HepG2 (cell line): ENCODE measurements around the gene ASB7. TPM values are rescaled to one million over a fixed set of nuclear protein-coding genes. Genes with fewer than 3 reads are reported as not detected.

Experiments used
- ATAC-seq: fragments of 200-7000 bp; cut with Tn5 transposase; 3 replicates; pipeline ENCODE4 v1.9.1; 2020; ENCODE audit warnings: mild to moderate bottlenecking, moderate library complexity
- BruUV-seq: library from RNA; stranded (reverse); fragments of 400-500 nt; replicated peaks from 2 replicates; lab custom pipeline; 2021; lab: Mats Ljungman, UMichigan
- CTCF ChIA-PET: fragments of 300-600 bp; formaldehyde crosslinking; extraction: SDS; loops from one replicate; lab custom pipeline; 2021; ENCODE audit warnings: low total read pairs, inconsistent platforms, low intra/inter-chr PET ratio; lab: Yijun Ruan, JAX
- POLR2A ChIA-PET: fragments of 350-600 bp; sonication (Branson Sonifier 250); formaldehyde crosslinking; loops from one replicate; lab custom pipeline; 2020; ENCODE audit warnings: antibody characterized with exemption, inconsistent platforms; lab: Yijun Ruan, JAX
- DNase-seq: peaks from one replicate; pipeline ENCODE4 v3.0.0-alpha.2; 2015; ENCODE audit warnings: low spot score
- FAIRE-seq: peaks from 3 replicates; lab custom pipeline; 2011; peaks lifted over from hg19 to GRCh38; lab: Jason Lieb, UNC
- H2AFZ ChIP-seq: one replicate; pipeline ENCODE4 v1.6.1; 2011; ENCODE audit warnings: low read length, inconsistent platforms
- H3K27ac ChIP-seq: fragments of 300-600 bp; 3 replicates; pipeline ENCODE4 v1.8.0; 2011; ENCODE audit warnings: mixed run types, mild to moderate bottlenecking, mixed read lengths, low read length, inconsistent platforms; ENCODE audit not compliant: insufficient read depth; ENCODE audit errors: extremely low read length
- H3K27me3 ChIP-seq, 2 experiments: fragments of 200-600 bp in 1 of 2; 2 replicates in 1 of 2; 3 replicates in 1 of 2; pipeline versions ENCODE4 v1.6.0 to v1.8.0; 2011; ENCODE audit warnings: low read length in 2 of 2, mild to moderate bottlenecking in 2 of 2, moderate library complexity in 2 of 2, inconsistent platforms in 1 of 2; ENCODE audit not compliant: insufficient read depth in 2 of 2, control insufficient read depth in 1 of 2
- H3K36me3 ChIP-seq, 2 experiments: fragments of 200-600 bp in 1 of 2; replicated peaks in 1 of 2; 2 replicates in 1 of 2; 3 replicates in 1 of 2; pipeline versions ENCODE4 v1.5.1 to v1.8.0; 2011; ENCODE audit warnings: low read length in 2 of 2, inconsistent platforms in 1 of 2; ENCODE audit not compliant: insufficient read depth in 2 of 2, control insufficient read depth in 1 of 2
- H3K4me1 ChIP-seq: 2 replicates; pipeline ENCODE4 v1.5.1; 2012; ENCODE audit warnings: low read length, inconsistent platforms; ENCODE audit not compliant: insufficient read depth
- H3K4me2 ChIP-seq: 2 replicates; pipeline ENCODE4 v1.6.0; 2011; ENCODE audit warnings: low read depth, low read length, inconsistent platforms
- H3K4me3 ChIP-seq, 3 experiments: fragments of 200-600 bp in 1 of 3; sonication (generic), shearing (Covaris generic) in 1 of 3; replicated peaks in 1 of 3; 2 replicates each; pipeline ENCODE4 v1.5.1; 2011 to 2016; ENCODE audit warnings: low read length in 3 of 3, inconsistent platforms in 2 of 3, low read depth in 2 of 3, mild to moderate bottlenecking in 2 of 3, control low read depth in 1 of 3, mixed read lengths in 1 of 3; ENCODE audit not compliant: insufficient read depth in 1 of 3
- H3K79me2 ChIP-seq: one replicate; pipeline ENCODE4 v1.6.1; 2011; ENCODE audit warnings: low read length, inconsistent platforms; ENCODE audit not compliant: insufficient read depth
- H3K9ac ChIP-seq: 2 replicates; pipeline ENCODE4 v1.6.0; 2011; ENCODE audit warnings: mild to moderate bottlenecking, low read depth, low read length, inconsistent platforms; ENCODE audit not compliant: insufficient read depth
- H3K9me3 ChIP-seq: 2 replicates; pipeline ENCODE4 v1.5.1; 2012; ENCODE audit warnings: mild to moderate bottlenecking, low read length
- H4K20me1 ChIP-seq: 2 replicates; pipeline ENCODE4 v1.6.0; 2011; ENCODE audit warnings: inconsistent platforms, mild to moderate bottlenecking, low read length, moderate library complexity; ENCODE audit not compliant: insufficient read depth
- BCLAF1 ChIP-seq: fragments of 450-650 bp; IDR thresholded peaks from 2 replicates; pipeline ENCODE4 v1.6.1; 2017; ENCODE audit warnings: mild to moderate bottlenecking
- GATAD1 ChIP-seq: IDR thresholded peaks from 2 replicates; pipeline ENCODE4 v1.6.1; 2016; ENCODE audit warnings: missing genetic modification reagents, missing compliant biosample characterization
- HOXA9 ChIP-seq: sonication (generic); formaldehyde crosslinking; IDR thresholded peaks from 2 replicates; pipeline ENCODE4 v1.8.1; 2022; ENCODE audit warnings: missing genetic modification reagents, mild to moderate bottlenecking, moderate library complexity, borderline replicate concordance
- KLF12 ChIP-seq: sonication (generic); formaldehyde crosslinking; IDR thresholded peaks from 2 replicates; pipeline ENCODE4 v1.4.0; 2020; ENCODE audit warnings: missing genetic modification reagents, borderline replicate concordance
- NR1H2 ChIP-seq: sonication (generic); formaldehyde crosslinking; IDR thresholded peaks from 2 replicates; pipeline ENCODE4 v1.8.1; 2022; ENCODE audit warnings: low read depth, missing genetic modification reagents, borderline replicate concordance
- SYNCRIP ChIP-seq: fragments of 200-400 bp; formaldehyde crosslinking; IDR thresholded peaks from 2 replicates; pipeline ENCODE4 v1.6.1; 2018; ENCODE audit warnings: mild to moderate bottlenecking, low read depth, low read length; ENCODE audit not compliant: insufficient read depth
- XRCC5 ChIP-seq: fragments of 200-400 bp; formaldehyde crosslinking; optimal IDR thresholded peaks from 2 replicates; pipeline ENCODE3; 2017; ENCODE audit warnings: mild to moderate bottlenecking, low read length
- ZNF282 ChIP-seq: fragments of 450-650 bp; IDR thresholded peaks from 2 replicates; pipeline ENCODE4 v1.6.1; 2018; ENCODE audit not compliant: partially characterized antibody
- ZNF44 ChIP-seq: sonication (generic); formaldehyde crosslinking; IDR thresholded peaks from 2 replicates; pipeline ENCODE4 v1.5.1; 2020; ENCODE audit warnings: mild to moderate bottlenecking, missing genetic modification reagents
- ZNF567 ChIP-seq: sonication (generic); formaldehyde crosslinking; IDR thresholded peaks from 2 replicates; pipeline ENCODE4 v1.8.1; 2023; ENCODE audit warnings: mild to moderate bottlenecking, missing genetic modification reagents, borderline replicate concordance
- ZNF678 ChIP-seq: sonication (generic); formaldehyde crosslinking; IDR thresholded peaks from 2 replicates; pipeline ENCODE4 v1.4.0; 2020; ENCODE audit warnings: mild to moderate bottlenecking, missing genetic modification reagents
- ZNF761 ChIP-seq: sonication (generic); formaldehyde crosslinking; conservative IDR thresholded peaks from 2 replicates; pipeline ENCODE4 v1.4.0; 2020; ENCODE audit warnings: mild to moderate bottlenecking, missing genetic modification reagents
- WGBS: methylation state at CpG from one replicate; pipeline ENCODE4 v1.1.6; 2017; ENCODE audit warnings: low lambda C conversion rate; 5-methylcytosine and 5-hydroxymethylcytosine counted together
- in situ Hi-C: cut with HindIII; loops from 2 replicates; pipeline ENCODE4 v1.10.0; 2017; ENCODE audit warnings: low pct_unique_long_range_greater_than_20kb; ENCODE audit not compliant: extremely low pct_ligation_motif_present
- intact Hi-C: fragments of 100-400 bp; cut with micrococcal nuclease; formaldehyde crosslinking; loops from one replicate; pipeline ENCODE4 v1.10.0; 2022; ENCODE audit not compliant: unreplicated experiment
- polyA plus RNA-seq, 8 experiments: library from polyadenylated mRNA; depleted of rRNA in 3 of 8; stranded (reverse) in 7 of 8; unstranded in 1 of 8; fragments of >200 nt; fragmentation: Illumina TruSeq in 4 of 8; extraction: Trizol in 4 of 8; gene quantifications; 2 replicates each; pipeline versions ENCODE4 v1.2.1 to v1.2.3, GENCODE V29; 2011 to 2016; ENCODE audit warnings: low read depth in 4 of 8, missing spikeins in 1 of 8, mixed read lengths in 1 of 8; ENCODE audit not compliant: insufficient read depth in 1 of 8
- total RNA-seq, 5 experiments: library from RNA; depleted of rRNA; stranded (reverse); fragments of >200 nt; fragmentation: Illumina TruSeq; extraction: Trizol; gene quantifications; 2 replicates each; pipeline ENCODE4 v1.2.3, GENCODE V29; 2016; ENCODE audit warnings: low read depth in 1 of 5
- TF ChIP-seq, protein P1 (sequence below): sonication (generic); formaldehyde crosslinking; IDR thresholded peaks from 2 replicates; pipeline ENCODE4 v1.5.1; 2020; ENCODE audit warnings: missing genetic modification reagents, mild to moderate bottlenecking, borderline replicate concordance
- TF ChIP-seq, protein P2 (sequence below): sonication (generic); formaldehyde crosslinking; IDR thresholded peaks from 2 replicates; pipeline ENCODE4 v1.9.0; 2022; ENCODE audit warnings: low read depth, missing genetic modification reagents
- TF ChIP-seq, protein P3 (sequence below): sonication (generic); formaldehyde crosslinking; IDR thresholded peaks from 2 replicates; pipeline ENCODE4 v1.4.0; 2020; ENCODE audit warnings: mild to moderate bottlenecking, missing genetic modification reagents
- TF ChIP-seq, protein P4 (sequence below): sonication (generic); formaldehyde crosslinking; IDR thresholded peaks from 2 replicates; pipeline ENCODE4 v1.4.0; 2020; ENCODE audit warnings: missing genetic modification reagents, mild to moderate bottlenecking, borderline replicate concordance

ASB7 gene
- total and polyA plus RNA-seq, 2 of the 13 experiments (the other 11 are each of a cell fraction or from before 2014, with no cell fraction given): 7.7 to 12.1 TPM

GRCh38 chr15:100645671-100646070, 43.3 kb downstream of the ASB7 start:
- ATAC-seq: no peak
- ChIA-PET CTCF (no interaction called here), POLR2A (no interaction called here)
- in situ Hi-C loops (no loop called here), intact Hi-C loops (no loop called here)
- Histone ChIP-seq H3K27me3 (no peaks in the 10 kb centered on the region), H3K4me1 (peaks cover 14% of the 10 kb centered on the region), H3K9me3 (no peaks in the 10 kb centered on the region), H3K36me3 (peaks cover 2 to 12% of the 10 kb centered on the region in 2 experiments; a peak in 4 of 5 replicates), H3K4me3 (no peak overlapping the region), H3K27ac (no peak overlapping the region), H3K79me2 (peaks cover 28% of the 10 kb centered on the region), H4K20me1 (peaks cover 13% of the 10 kb centered on the region), H3K9ac (no peak overlapping the region), H3K4me2 (no peak overlapping the region), H2AFZ (no peak overlapping the region)
- DNase-seq: no peak
- FAIRE-seq: no peak
- BruUV-seq: no TSS peak
- 99% methylated on average over 5 of the region's 5 CpGs for WGBS
- TF ChIP-seq ZNF678 (CRISPR knock-in tag): no peak
- TF ChIP-seq, protein P1, sequence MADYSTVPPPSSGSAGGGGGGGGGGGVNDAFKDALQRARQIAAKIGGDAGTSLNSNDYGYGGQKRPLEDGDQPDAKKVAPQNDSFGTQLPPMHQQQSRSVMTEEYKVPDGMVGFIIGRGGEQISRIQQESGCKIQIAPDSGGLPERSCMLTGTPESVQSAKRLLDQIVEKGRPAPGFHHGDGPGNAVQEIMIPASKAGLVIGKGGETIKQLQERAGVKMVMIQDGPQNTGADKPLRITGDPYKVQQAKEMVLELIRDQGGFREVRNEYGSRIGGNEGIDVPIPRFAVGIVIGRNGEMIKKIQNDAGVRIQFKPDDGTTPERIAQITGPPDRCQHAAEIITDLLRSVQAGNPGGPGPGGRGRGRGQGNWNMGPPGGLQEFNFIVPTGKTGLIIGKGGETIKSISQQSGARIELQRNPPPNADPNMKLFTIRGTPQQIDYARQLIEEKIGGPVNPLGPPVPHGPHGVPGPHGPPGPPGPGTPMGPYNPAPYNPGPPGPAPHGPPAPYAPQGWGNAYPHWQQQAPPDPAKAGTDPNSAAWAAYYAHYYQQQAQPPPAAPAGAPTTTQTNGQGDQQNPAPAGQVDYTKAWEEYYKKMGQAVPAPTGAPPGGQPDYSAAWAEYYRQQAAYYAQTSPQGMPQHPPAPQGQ (CRISPR knock-in tag): no peak
- TF ChIP-seq, protein P2, sequence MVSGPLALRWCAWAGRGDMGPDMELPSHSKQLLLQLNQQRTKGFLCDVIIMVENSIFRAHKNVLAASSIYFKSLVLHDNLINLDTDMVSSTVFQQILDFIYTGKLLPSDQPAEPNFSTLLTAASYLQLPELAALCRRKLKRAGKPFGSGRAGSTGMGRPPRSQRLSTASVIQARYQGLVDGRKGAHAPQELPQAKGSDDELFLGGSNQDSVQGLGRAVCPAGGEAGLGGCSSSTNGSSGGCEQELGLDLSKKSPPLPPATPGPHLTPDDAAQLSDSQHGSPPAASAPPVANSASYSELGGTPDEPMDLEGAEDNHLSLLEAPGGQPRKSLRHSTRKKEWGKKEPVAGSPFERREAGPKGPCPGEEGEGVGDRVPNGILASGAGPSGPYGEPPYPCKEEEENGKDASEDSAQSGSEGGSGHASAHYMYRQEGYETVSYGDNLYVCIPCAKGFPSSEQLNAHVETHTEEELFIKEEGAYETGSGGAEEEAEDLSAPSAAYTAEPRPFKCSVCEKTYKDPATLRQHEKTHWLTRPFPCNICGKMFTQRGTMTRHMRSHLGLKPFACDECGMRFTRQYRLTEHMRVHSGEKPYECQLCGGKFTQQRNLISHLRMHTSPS (CRISPR knock-in tag): no peak
- TF ChIP-seq, protein P3, sequence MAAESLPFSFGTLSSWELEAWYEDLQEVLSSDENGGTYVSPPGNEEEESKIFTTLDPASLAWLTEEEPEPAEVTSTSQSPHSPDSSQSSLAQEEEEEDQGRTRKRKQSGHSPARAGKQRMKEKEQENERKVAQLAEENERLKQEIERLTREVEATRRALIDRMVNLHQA (CRISPR knock-in tag): no peak
- no peak for TF ChIP-seq NR1H2 (CRISPR knock-in tag)
- TF ChIP-seq KLF12 (CRISPR knock-in tag): no peak
- TF ChIP-seq BCLAF1: no peak
- TF ChIP-seq HOXA9 (CRISPR knock-in tag): no peak
- no peak for TF ChIP-seq XRCC5
- no peak for TF ChIP-seq ZNF282
- TF ChIP-seq GATAD1 (CRISPR knock-in tag): no peak
- TF ChIP-seq ZNF761 (CRISPR knock-in tag): no peak
- TF ChIP-seq, protein P4, sequence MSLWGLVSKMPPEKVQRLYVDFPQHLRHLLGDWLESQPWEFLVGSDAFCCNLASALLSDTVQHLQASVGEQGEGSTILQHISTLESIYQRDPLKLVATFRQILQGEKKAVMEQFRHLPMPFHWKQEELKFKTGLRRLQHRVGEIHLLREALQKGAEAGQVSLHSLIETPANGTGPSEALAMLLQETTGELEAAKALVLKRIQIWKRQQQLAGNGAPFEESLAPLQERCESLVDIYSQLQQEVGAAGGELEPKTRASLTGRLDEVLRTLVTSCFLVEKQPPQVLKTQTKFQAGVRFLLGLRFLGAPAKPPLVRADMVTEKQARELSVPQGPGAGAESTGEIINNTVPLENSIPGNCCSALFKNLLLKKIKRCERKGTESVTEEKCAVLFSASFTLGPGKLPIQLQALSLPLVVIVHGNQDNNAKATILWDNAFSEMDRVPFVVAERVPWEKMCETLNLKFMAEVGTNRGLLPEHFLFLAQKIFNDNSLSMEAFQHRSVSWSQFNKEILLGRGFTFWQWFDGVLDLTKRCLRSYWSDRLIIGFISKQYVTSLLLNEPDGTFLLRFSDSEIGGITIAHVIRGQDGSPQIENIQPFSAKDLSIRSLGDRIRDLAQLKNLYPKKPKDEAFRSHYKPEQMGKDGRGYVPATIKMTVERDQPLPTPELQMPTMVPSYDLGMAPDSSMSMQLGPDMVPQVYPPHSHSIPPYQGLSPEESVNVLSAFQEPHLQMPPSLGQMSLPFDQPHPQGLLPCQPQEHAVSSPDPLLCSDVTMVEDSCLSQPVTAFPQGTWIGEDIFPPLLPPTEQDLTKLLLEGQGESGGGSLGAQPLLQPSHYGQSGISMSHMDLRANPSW: no peak
- TF ChIP-seq ZNF567 (CRISPR knock-in tag): no peak
- no peak for TF ChIP-seq SYNCRIP
- TF ChIP-seq ZNF44 (CRISPR knock-in tag): no peak
